ENCODE results near the gene GPR108.

GRCh38 chr19:6736917-6737283, 480 bp downstream of the GPR108 start:
- TF ChIP-seq TCF12 (IDR thresholded peaks at IDR 0.05; ENCODE audit: low read depth) (0 out of 2 replicates have a peak, but pooled peaks have one; percentile 20), USF1 (IDR thresholded peaks at IDR 0.05) (no peak), MAX (IDR thresholded peaks at IDR 0.05) (no peak), CREB1 (IDR thresholded peaks at IDR 0.05; ENCODE audit: low read depth) (no peak), EP300 (IDR thresholded peaks at IDR 0.05; ENCODE audit: borderline replicate concordance) (no peak), REST (IDR thresholded peaks at IDR 0.05; ENCODE audit: low read depth) (no peak), NFIC (IDR thresholded peaks at IDR 0.05) (no peak), ZBTB7A (IDR thresholded peaks at IDR 0.05; ENCODE audit: low read depth) (no peak; the same call in 1 of the 2 replicates), TAF1 (IDR thresholded peaks at IDR 0.05; ENCODE audit: low read depth) (peak; percentile 40; the same call in 1 of the 2 replicates), YY1 (IDR thresholded peaks at IDR 0.05; ENCODE audit: low read depth) (no peak), TEAD4 (IDR thresholded peaks at IDR 0.05) (no peak), FOXM1 (IDR thresholded peaks at IDR 0.05; ENCODE audit: borderline replicate concordance, low read depth) (no peak), EGR1 (IDR thresholded peaks at IDR 0.05) (0 out of 2 replicates have a peak, but pooled peaks have one; percentile 6)
